OCI-LY1 (cell line): Measurements from ENCODE around the gene TBX4.

Experiments used
- H2AFZ ChIP-seq: fragments of 200-600 bp; sonication (generic), shearing (Covaris generic); 2 replicates; pipeline ENCODE4 v1.6.0; 2014; ENCODE audit warnings: antibody characterized with exemption, mild to moderate bottlenecking, low read length
- H3F3A ChIP-seq: fragments of 200-600 bp; sonication (generic), shearing (Covaris generic); 2 replicates; pipeline ENCODE4 v1.6.0; 2014; ENCODE audit warnings: mild to moderate bottlenecking, antibody characterized with exemption, low read length, moderate library complexity; ENCODE audit not compliant: insufficient read depth
- H3K27ac ChIP-seq: fragments of 200-600 bp; sonication (generic); 2 replicates; pipeline ENCODE4 v1.5.1; 2014; ENCODE audit warnings: low read length, mixed run types, mild to moderate bottlenecking, low read depth; ENCODE audit not compliant: poor library complexity, severe bottlenecking
- H3K27me3 ChIP-seq: fragments of 200-600 bp; sonication (generic); 2 replicates; pipeline ENCODE4 v1.6.0; 2014; ENCODE audit warnings: antibody characterized with exemption, mild to moderate bottlenecking, low read length, moderate library complexity; ENCODE audit not compliant: insufficient read depth
- H3K36me3 ChIP-seq: fragments of 200-600 bp; sonication (generic); 2 replicates; pipeline ENCODE4 v1.6.1; 2014; ENCODE audit warnings: mild to moderate bottlenecking, antibody characterized with exemption, low read length, moderate library complexity, mixed read lengths; ENCODE audit not compliant: insufficient read depth
- H3K4me1 ChIP-seq: fragments of 200-600 bp; sonication (generic); 2 replicates; pipeline ENCODE4 v1.5.1; 2014; ENCODE audit warnings: mild to moderate bottlenecking, low read length, moderate library complexity; ENCODE audit not compliant: insufficient read depth, severe bottlenecking
- H3K4me2 ChIP-seq: fragments of 200-600 bp; sonication (generic), shearing (Covaris generic); 2 replicates; pipeline ENCODE4 v1.6.1; 2014; ENCODE audit warnings: low read length
- H3K4me3 ChIP-seq: fragments of 200-600 bp; sonication (generic); 2 replicates; pipeline ENCODE4 v1.5.1; 2014; ENCODE audit warnings: low read length, low read depth, mild to moderate bottlenecking, mixed read lengths; ENCODE audit not compliant: poor library complexity, severe bottlenecking
- H3K79me2 ChIP-seq: fragments of 200-600 bp; shearing (Covaris generic); 2 replicates; pipeline ENCODE4 v1.6.1; 2016; ENCODE audit warnings: mixed run types, low read length, mixed read lengths; ENCODE audit not compliant: insufficient read depth
- H3K9ac ChIP-seq: fragments of 200-600 bp; sonication (generic), shearing (Covaris generic); 2 replicates; pipeline ENCODE4 v1.6.1; 2014; ENCODE audit warnings: mild to moderate bottlenecking, low read length, mixed read lengths
- H3K9me2 ChIP-seq: fragments of 200-600 bp; sonication (generic), shearing (Covaris generic); 2 replicates; pipeline ENCODE4 v1.6.1; 2014; ENCODE audit warnings: low read depth, mild to moderate bottlenecking, low read length, mixed read lengths
- H3K9me3 ChIP-seq: fragments of 200-600 bp; shearing (Covaris generic); 2 replicates; pipeline ENCODE4 v1.6.1; 2014; ENCODE audit warnings: low read length, mixed read lengths
- H4K20me1 ChIP-seq: fragments of 200-600 bp; sonication (generic), shearing (Covaris generic); 2 replicates; pipeline ENCODE4 v1.6.0; 2016; ENCODE audit warnings: mild to moderate bottlenecking, low read length; ENCODE audit not compliant: insufficient read depth
- EZH2 ChIP-seq: fragments of 200-600 bp; sonication (generic), shearing (Covaris generic); IDR thresholded peaks from 2 replicates; pipeline ENCODE4 v1.8.0; 2017; ENCODE audit warnings: borderline replicate concordance, mixed run types, mild to moderate bottlenecking, antibody characterized with exemption, low read length, moderate library complexity, mixed read lengths
- TF ChIP-seq, protein P1 (sequence below): fragments of 200-600 bp; sonication (generic), shearing (Covaris generic); IDR thresholded peaks from 2 replicates; pipeline ENCODE4 v1.5.1; 2017; ENCODE audit warnings: mild to moderate bottlenecking, antibody characterized with exemption, low read length, moderate library complexity, mixed read lengths

The TBX4 gene

GRCh38 chr17:61411261-61412142 lies 40.7 kb upstream of the TBX4 start:
- H3K4me1 ChIP-seq = peaks cover 36% of the 10 kb centered on the region
- no peaks in the 10 kb centered on the region for H3K9me3 ChIP-seq
- no peaks in the 10 kb centered on the region for H3K79me2 ChIP-seq
- H3K27me3 ChIP-seq = peaks cover 7% of the 10 kb centered on the region; the same call in 1 of the 2 replicates
- no peaks in the 10 kb centered on the region for H4K20me1 ChIP-seq
- H3K4me2 ChIP-seq = peak overlapping the region; percentile 98
- peak overlapping the region; percentile 66 for H3K4me3 ChIP-seq
- no peaks in the 10 kb centered on the region for H3K36me3 ChIP-seq
- no peaks in the 10 kb centered on the region for H3F3A ChIP-seq
- no peaks in the 10 kb centered on the region for H3K9me2 ChIP-seq
- peak overlapping the region; percentile 56 for H3K9ac ChIP-seq
- no peak for TF ChIP-seq EZH2
- TF ChIP-seq, protein P1, sequence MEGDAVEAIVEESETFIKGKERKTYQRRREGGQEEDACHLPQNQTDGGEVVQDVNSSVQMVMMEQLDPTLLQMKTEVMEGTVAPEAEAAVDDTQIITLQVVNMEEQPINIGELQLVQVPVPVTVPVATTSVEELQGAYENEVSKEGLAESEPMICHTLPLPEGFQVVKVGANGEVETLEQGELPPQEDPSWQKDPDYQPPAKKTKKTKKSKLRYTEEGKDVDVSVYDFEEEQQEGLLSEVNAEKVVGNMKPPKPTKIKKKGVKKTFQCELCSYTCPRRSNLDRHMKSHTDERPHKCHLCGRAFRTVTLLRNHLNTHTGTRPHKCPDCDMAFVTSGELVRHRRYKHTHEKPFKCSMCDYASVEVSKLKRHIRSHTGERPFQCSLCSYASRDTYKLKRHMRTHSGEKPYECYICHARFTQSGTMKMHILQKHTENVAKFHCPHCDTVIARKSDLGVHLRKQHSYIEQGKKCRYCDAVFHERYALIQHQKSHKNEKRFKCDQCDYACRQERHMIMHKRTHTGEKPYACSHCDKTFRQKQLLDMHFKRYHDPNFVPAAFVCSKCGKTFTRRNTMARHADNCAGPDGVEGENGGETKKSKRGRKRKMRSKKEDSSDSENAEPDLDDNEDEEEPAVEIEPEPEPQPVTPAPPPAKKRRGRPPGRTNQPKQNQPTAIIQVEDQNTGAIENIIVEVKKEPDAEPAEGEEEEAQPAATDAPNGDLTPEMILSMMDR = no peak
- H2AFZ ChIP-seq = 0 out of 2 replicates have a peak overlapping the region, but pooled peaks have one; percentile 56
- H3K27ac ChIP-seq = no peak overlapping the region

DNA sequence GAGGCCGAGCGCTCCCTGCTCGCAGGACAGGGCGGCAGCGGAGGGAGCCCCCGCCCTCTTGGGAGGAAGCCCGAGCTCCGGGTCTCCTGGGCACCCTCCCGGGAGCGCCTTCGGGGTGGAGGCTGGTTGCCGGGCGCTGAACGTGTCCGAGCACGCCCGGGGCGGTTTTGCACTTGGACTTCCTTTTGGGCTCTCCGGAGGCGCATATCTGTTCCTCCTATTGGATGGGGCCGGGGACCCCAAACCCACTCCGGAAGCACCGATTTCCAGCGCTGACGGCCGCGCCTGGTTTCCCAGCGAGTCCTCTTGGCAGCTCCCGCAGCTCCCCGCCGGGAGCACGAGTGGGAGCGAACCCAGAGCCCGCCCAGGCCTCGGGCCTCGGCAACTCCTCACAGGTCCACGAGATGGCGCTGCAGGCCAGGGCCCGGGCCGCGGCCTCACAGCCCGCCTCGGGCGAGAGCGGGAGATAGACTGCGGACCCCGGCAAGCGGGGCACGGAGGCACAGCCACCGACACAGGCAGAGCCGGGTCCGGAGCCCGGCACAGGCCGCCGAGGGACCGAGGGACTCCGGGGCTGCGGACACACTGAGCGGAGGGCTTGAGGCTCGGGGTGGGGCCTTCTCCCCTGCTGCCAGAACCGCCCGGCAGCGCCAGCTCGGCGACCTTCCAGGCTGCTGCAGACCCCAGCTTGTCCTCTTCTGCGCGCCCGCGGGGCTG lies 39.9 kb upstream of the TBX4 start:
- Histone ChIP-seq H2AFZ (peak overlapping the region; percentile 56; the same call in 1 of the 2 replicates), H3K79me2 (no peaks in the 10 kb centered on the region), H3K9ac (peak overlapping the region; percentile 56), H3K27me3 (peaks cover 7% of the 10 kb centered on the region; the same call in 1 of the 2 replicates), H3K4me2 (peak overlapping the region; percentile 98), H3F3A (no peaks in the 10 kb centered on the region), H3K9me2 (no peaks in the 10 kb centered on the region), H3K9me3 (no peaks in the 10 kb centered on the region), H3K27ac (no peak overlapping the region), H4K20me1 (no peaks in the 10 kb centered on the region), H3K4me3 (peak overlapping the region; percentile 66), H3K36me3 (no peaks in the 10 kb centered on the region), H3K4me1 (peaks cover 39% of the 10 kb centered on the region)
- TF ChIP-seq, protein P1 = peak; percentile 93
- TF ChIP-seq EZH2 = no peak

DNA sequence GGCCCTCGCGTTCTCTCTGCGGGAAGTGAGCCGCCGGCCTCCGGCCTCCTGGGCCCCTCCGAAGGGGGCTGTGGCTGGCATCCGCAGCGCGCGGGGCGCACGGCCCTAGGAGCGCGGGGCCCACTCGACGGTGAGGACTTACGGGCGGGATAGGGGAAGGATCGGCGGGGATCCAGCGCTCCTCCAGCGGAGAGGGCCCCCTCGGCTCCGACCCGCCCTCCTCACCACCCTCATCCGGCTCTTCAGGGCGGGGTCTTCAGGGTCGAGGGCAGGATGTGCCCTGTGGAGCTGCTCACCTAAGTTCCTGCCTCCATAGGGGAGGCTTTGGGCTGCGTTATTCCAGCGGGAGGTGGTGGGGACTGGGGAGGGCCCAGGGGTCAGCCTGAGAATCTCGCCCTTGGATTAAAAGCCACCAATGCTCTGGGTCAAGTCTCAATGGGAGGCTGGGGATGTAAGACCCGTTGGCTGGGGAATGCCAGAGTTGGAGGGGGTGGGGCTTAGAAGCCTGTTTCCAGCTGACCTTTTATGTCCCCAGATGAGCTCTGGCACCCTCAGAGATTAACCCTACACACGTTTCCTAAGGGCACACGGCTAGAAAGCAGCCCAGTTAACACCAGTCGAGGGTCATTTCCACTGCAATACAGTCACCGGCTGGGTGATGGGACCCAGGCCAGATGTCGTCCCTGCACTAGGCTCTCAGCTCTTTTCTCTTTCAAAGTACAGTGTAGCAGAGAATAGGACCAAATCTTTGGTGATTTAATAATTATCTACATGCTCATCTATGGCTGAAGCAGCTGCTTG lies 39.2 kb upstream of the TBX4 start:
- no peaks in the 10 kb centered on the region for H3K9me3 ChIP-seq
- H3K4me3 ChIP-seq = peak overlapping the region; percentile 66
- H3K27ac ChIP-seq = no peak overlapping the region
- no peak overlapping the region for H2AFZ ChIP-seq
- peaks cover 39% of the 10 kb centered on the region for H3K4me1 ChIP-seq
- H3K36me3 ChIP-seq = no peaks in the 10 kb centered on the region
- no peaks in the 10 kb centered on the region for H4K20me1 ChIP-seq
- H3F3A ChIP-seq = no peaks in the 10 kb centered on the region
- H3K9me2 ChIP-seq = no peaks in the 10 kb centered on the region
- no peaks in the 10 kb centered on the region for H3K79me2 ChIP-seq
- no peak overlapping the region for H3K9ac ChIP-seq
- peaks cover 7% of the 10 kb centered on the region; the same call in 1 of the 2 replicates for H3K27me3 ChIP-seq
- TF ChIP-seq, protein P1 = no peak
- no peak for TF ChIP-seq EZH2
- peak overlapping the region; percentile 98; the same call in 1 of the 2 replicates for H3K4me2 ChIP-seq
